Mesenchymal stem cell (in vitro differentiated cells and primary cell): ENCODE data around the gene IL17RC. TPM values are rescaled to one million over a fixed set of nuclear protein-coding genes. Genes with fewer than 3 reads are reported as not detected.

Experiments used
- DNase-seq: peaks from one replicate; pipeline ENCODE4 v3.0.0-alpha.2; 2013
- H2AFZ ChIP-seq: one replicate; pipeline ENCODE4 v1.6.1; 2013; ENCODE audit warnings: low read depth, mild to moderate bottlenecking, control low read depth, inconsistent platforms, low read length, moderate library complexity
- H2AK5ac ChIP-seq: 2 replicates; pipeline ENCODE4 v1.6.1; 2013; ENCODE audit warnings: low read length, moderate library complexity, mild to moderate bottlenecking, inconsistent platforms; ENCODE audit not compliant: severe bottlenecking
- H2BK120ac ChIP-seq: one replicate; pipeline ENCODE4 v1.6.1; 2013; ENCODE audit warnings: low read depth, mild to moderate bottlenecking, inconsistent platforms, low read length, moderate library complexity
- H2BK12ac ChIP-seq, 2 experiments: one replicate each; pipeline ENCODE4 v1.6.1; 2013; ENCODE audit warnings: inconsistent platforms in 2 of 2, low read length in 2 of 2, mild to moderate bottlenecking in 2 of 2, moderate library complexity in 2 of 2, control low read depth in 1 of 2
- H2BK15ac ChIP-seq: one replicate; pipeline ENCODE4 v1.6.1; 2013; ENCODE audit warnings: mild to moderate bottlenecking, low read depth, inconsistent platforms; ENCODE audit not compliant: poor library complexity, severe bottlenecking
- H2BK5ac ChIP-seq: 2 replicates; pipeline ENCODE4 v1.6.1; 2013; ENCODE audit warnings: low read depth, mild to moderate bottlenecking, low read length, control low read depth, inconsistent platforms; ENCODE audit not compliant: poor library complexity, severe bottlenecking
- H3K14ac ChIP-seq, 2 experiments: one replicate each; pipeline ENCODE4 v1.6.1; 2013; ENCODE audit warnings: inconsistent platforms in 2 of 2, low read length in 2 of 2, control low read depth in 1 of 2, mild to moderate bottlenecking in 1 of 2, moderate library complexity in 1 of 2
- H3K18ac ChIP-seq, 2 experiments: one replicate each; pipeline ENCODE4 v1.6.1; 2013; ENCODE audit warnings: inconsistent platforms in 2 of 2, low read length in 2 of 2, control low read depth in 1 of 2, low read depth in 1 of 2, mild to moderate bottlenecking in 1 of 2
- H3K23ac ChIP-seq, 2 experiments: one replicate each; pipeline ENCODE4 v1.6.1; 2013; ENCODE audit warnings: inconsistent platforms in 2 of 2, low read length in 2 of 2, mild to moderate bottlenecking in 2 of 2, moderate library complexity in 2 of 2, control low read depth in 1 of 2
- H3K27ac ChIP-seq: 2 replicates; pipeline ENCODE4 v1.5.1; 2013; ENCODE audit warnings: mild to moderate bottlenecking, moderate library complexity, low read length, control low read depth, inconsistent platforms; ENCODE audit not compliant: poor library complexity, severe bottlenecking
- H3K27me3 ChIP-seq, 2 experiments: 2 replicates each; pipeline versions ENCODE4 v1.6.1 to v1.7.0; 2013; ENCODE audit warnings: low read length in 2 of 2, mild to moderate bottlenecking in 2 of 2, moderate library complexity in 2 of 2, control low read depth in 1 of 2, inconsistent platforms in 1 of 2; ENCODE audit not compliant: control insufficient read depth in 1 of 2, insufficient read depth in 1 of 2
- H3K36me3 ChIP-seq, 2 experiments: 2 replicates each; pipeline versions ENCODE4 v1.6.1 to v1.7.0; 2013; ENCODE audit warnings: low read length in 2 of 2, control low read depth in 1 of 2, inconsistent platforms in 1 of 2, low read depth in 1 of 2, mild to moderate bottlenecking in 1 of 2; ENCODE audit not compliant: insufficient read depth in 2 of 2, control insufficient read depth in 1 of 2
- H3K4ac ChIP-seq, 2 experiments: one replicate each; pipeline ENCODE4 v1.6.1; 2013; ENCODE audit warnings: inconsistent platforms in 2 of 2, low read length in 2 of 2, mild to moderate bottlenecking in 2 of 2, moderate library complexity in 2 of 2, control low read depth in 1 of 2, low read depth in 1 of 2
- H3K4me1 ChIP-seq: 2 replicates; pipeline ENCODE4 v1.6.1; 2013; ENCODE audit warnings: low read depth, low read length, control low read depth; ENCODE audit not compliant: control insufficient read depth, insufficient read depth
- H3K4me2 ChIP-seq: 2 replicates; pipeline ENCODE4 v1.6.1; 2013; ENCODE audit warnings: low read length, mild to moderate bottlenecking, inconsistent platforms; ENCODE audit not compliant: poor library complexity, severe bottlenecking
- H3K4me3 ChIP-seq, 2 experiments: 2 replicates each; pipeline versions ENCODE4 v1.5.1 to v1.7.0; 2013; ENCODE audit warnings: low read length in 2 of 2, mild to moderate bottlenecking in 2 of 2, control low read depth in 1 of 2, low read depth in 1 of 2; ENCODE audit not compliant: insufficient read depth in 1 of 2
- H3K79me1 ChIP-seq: replicated peaks from 2 replicates; pipeline ENCODE4 v1.6.1; 2013; ENCODE audit warnings: mild to moderate bottlenecking, control low read depth, low read length, inconsistent platforms; ENCODE audit not compliant: poor library complexity, severe bottlenecking
- H3K9ac ChIP-seq: 2 replicates; pipeline ENCODE4 v1.7.0; 2013; ENCODE audit warnings: mild to moderate bottlenecking, low read length, moderate library complexity
- H3K9me3 ChIP-seq: 2 replicates; pipeline ENCODE4 v1.7.0; 2013; ENCODE audit warnings: mild to moderate bottlenecking, low read length; ENCODE audit not compliant: control insufficient read depth
- H4K8ac ChIP-seq: one replicate; pipeline ENCODE4 v1.6.1; 2013; ENCODE audit warnings: inconsistent platforms, mild to moderate bottlenecking, low read length, moderate library complexity
- H4K91ac ChIP-seq: one replicate; pipeline ENCODE4 v1.6.1; 2013; ENCODE audit warnings: mild to moderate bottlenecking, low read length, inconsistent platforms
- WGBS: methylation state at CpG from one replicate; pipeline ENCODE4 v1.1.7; 2013; ENCODE audit warnings: mixed read lengths; 5-methylcytosine and 5-hydroxymethylcytosine counted together
- small RNA-seq: library from polyadenylated mRNA; stranded (forward); fragments of <200 nt; extraction: miRNeasy Mini kit (QIAGEN cat#:217004); gene quantifications from one replicate; pipeline ENCODE3, GENCODE V24; 2013; ENCODE audit warnings: low read depth

The IL17RC gene

GRCh38 chr3:9980251-9980650 is 63.4 kb downstream of the IL17RC start:
- H3K79me1 ChIP-seq = peaks cover 11% of the 10 kb centered on the region
- H4K91ac ChIP-seq = no peak overlapping the region
- H2BK15ac ChIP-seq = no peak overlapping the region
- H3K4me3 ChIP-seq = no peak overlapping the region
- no peak overlapping the region for H3K27ac ChIP-seq
- no peak overlapping the region for H3K18ac ChIP-seq
- no peak overlapping the region for H2AFZ ChIP-seq
- WGBS = 100% methylated on average over 1 of the region's 2 CpGs
- H2BK5ac ChIP-seq = no peak overlapping the region
- H3K36me3 ChIP-seq = peaks cover 15 to 49% of the 10 kb centered on the region in 2 experiments
- H2BK12ac ChIP-seq = no peak overlapping the region
- H2AK5ac ChIP-seq = no peak overlapping the region
- H3K14ac ChIP-seq = no peak overlapping the region
- H3K23ac ChIP-seq = no peak overlapping the region
- H3K4me2 ChIP-seq = no peak overlapping the region
- no peak for DNase-seq
- no peak overlapping the region for H3K9ac ChIP-seq
- no peak overlapping the region for H4K8ac ChIP-seq
- no peaks in the 10 kb centered on the region for H3K9me3 ChIP-seq
- H2BK120ac ChIP-seq = no peak overlapping the region
- H3K27me3 ChIP-seq = no peaks in the 10 kb centered on the region
- peaks cover 3% of the 10 kb centered on the region for H3K4me1 ChIP-seq
- no peak overlapping the region for H3K4ac ChIP-seq

Small RNA genes lying within 50 kb of the gene (small RNA-seq; reads per million reads assigned to genes)
- not detected for gene RNU6-882P
